ENCODE measurements around the gene FER. TPM values are rescaled to one million over a fixed set of nuclear protein-coding genes. Genes with fewer than 3 reads are reported as not detected.
"Not testable (repeated sequence)": the region's sequence is repeated elsewhere in the genome, so short reads cannot be mapped to it uniquely, and the experiment has no call there.

The FER gene
- total RNA-seq, 2 donors from 2014 or later, result 9.5 to 9.9 TPM

- Mint-ChIP-seq H3K4me3 (no peak overlapping the region), H3K4me1 (no peaks in the 10 kb centered on the region), H3K27me3 (no peaks in the 10 kb centered on the region), H3K9me3 (no peaks in the 10 kb centered on the region), H3K36me3 (ENCODE audit: low read depth) (no peaks in the 10 kb centered on the region), H3K27ac (no peak overlapping the region)
- no peak for ATAC-seq (replicated peaks)
Observed at GRCh38 chr5:109167586-109167985, 419.9 kb downstream of the FER start.

DNA sequence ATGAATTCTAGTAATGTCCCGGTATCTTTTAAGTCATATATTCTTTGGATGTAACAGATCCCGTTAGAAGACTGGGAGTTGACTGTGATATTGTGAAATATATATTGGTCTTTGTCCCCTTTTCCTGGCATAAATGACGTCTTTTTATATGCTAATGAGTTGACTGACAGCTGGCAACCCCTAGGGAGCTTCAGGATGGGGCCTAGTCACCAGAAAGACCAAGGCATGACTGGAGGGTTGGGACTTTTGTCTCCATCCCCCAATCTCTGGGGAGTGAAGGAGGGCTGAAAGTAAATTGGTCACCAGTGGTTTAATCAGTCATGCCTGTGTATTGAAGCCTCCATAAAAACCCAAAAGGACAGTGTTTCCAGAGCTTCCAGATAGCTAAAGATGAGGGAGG is 420.5 kb downstream of the FER start:
- H3K4me3 Mint-ChIP-seq, result no peak overlapping the region
- H3K27ac Mint-ChIP-seq, result no peak overlapping the region
- no peaks in the 10 kb centered on the region for H3K4me1 Mint-ChIP-seq
- no peaks in the 10 kb centered on the region for H3K36me3 Mint-ChIP-seq (ENCODE audit: low read depth)
- no peaks in the 10 kb centered on the region for H3K9me3 Mint-ChIP-seq
- H3K27me3 Mint-ChIP-seq, result no peaks in the 10 kb centered on the region
- ATAC-seq (replicated peaks), result no peak

- H3K36me3 Mint-ChIP-seq (ENCODE audit: low read depth), result no peaks in the 10 kb centered on the region
- no peak for ATAC-seq (replicated peaks)
- H3K4me3 Mint-ChIP-seq, result no peak overlapping the region
Observed at GRCh38 chr5:109170629-109171350, 423.1 kb downstream of the FER start.

GRCh38 chr5:109171437-109172073 is 423.9 kb downstream of the FER start:
- H3K27ac Mint-ChIP-seq, result not testable (repeated sequence)

More at GRCh38 chr5:109170629-109171350, 423.1 kb downstream of the FER start:
- no peaks in the 10 kb centered on the region for H3K27me3 Mint-ChIP-seq
- H3K4me1 Mint-ChIP-seq, result no peaks in the 10 kb centered on the region
- H3K27ac Mint-ChIP-seq, result no peak overlapping the region
- H3K9me3 Mint-ChIP-seq, result no peaks in the 10 kb centered on the region

DNA sequence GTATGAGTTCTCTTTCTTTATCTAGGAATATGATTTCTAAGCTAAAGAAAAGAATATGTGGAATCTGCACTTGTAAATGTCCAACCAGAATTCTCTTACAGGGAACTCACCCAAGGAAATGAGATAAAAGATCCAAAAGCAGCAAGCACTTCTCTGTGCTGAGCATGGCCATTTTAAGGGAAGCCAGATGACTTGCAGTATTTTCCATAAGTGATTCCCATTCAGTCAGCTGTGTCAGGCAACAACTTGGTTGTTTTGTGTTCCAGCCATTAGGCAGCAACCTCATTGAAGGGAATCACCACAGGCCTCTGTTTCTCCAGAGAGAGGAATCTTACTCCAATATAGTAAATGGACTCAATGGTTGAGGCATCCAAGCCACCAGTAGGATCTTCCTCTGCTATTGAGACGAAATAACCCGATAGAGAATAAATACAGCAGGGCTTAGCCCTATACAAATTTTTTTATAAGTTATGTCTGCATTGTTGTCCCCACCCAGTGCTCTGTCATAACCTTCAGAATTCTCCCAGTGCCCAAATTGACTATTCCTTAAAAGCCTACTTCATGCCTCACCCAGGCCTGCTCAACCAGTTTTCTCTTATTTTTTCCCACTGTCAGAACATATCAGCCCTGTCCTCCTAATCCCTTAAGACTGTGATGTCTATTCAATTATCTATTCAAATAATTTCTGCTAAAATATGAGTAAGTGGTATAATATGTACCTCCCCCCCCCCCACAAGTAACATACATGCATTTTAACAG is 425.5 kb downstream of the FER start:
- H3K9me3 Mint-ChIP-seq, result no peaks in the 10 kb centered on the region
- H3K4me3 Mint-ChIP-seq, result no peak overlapping the region
- no peak overlapping the region for H3K27ac Mint-ChIP-seq
- H3K36me3 Mint-ChIP-seq (ENCODE audit: low read depth), result no peaks in the 10 kb centered on the region
- ATAC-seq (replicated peaks), result no peak
- H3K4me1 Mint-ChIP-seq, result no peaks in the 10 kb centered on the region
- no peaks in the 10 kb centered on the region for H3K27me3 Mint-ChIP-seq

More at GRCh38 chr5:109171437-109172073, 423.9 kb downstream of the FER start:
- H3K4me1 Mint-ChIP-seq; H3K4me3 Mint-ChIP-seq; H3K27me3 Mint-ChIP-seq; H3K9me3 Mint-ChIP-seq; H3K36me3 Mint-ChIP-seq (ENCODE audit: low read depth); ATAC-seq (replicated peaks): not testable (repeated sequence)

DNA sequence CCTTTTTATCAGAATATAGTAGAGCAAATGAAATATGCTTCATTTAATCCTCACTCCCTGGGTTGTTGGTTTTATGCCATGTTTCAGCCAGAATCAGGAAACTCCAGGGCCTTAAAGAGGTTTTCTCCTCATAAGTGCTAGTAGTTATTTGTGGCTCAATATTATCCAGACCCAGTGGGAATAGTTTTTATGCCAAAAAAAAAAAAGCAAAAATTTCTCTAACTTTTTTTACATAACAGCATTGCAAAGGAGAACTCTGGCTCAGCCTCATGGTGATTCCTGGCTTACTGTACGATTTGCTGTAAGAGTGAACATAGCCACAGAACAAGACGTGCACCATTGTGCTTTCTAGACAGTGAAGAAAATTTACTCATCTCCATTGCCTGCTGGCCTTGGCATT is 429.5 kb downstream of the FER start:
- no peak overlapping the region for H3K4me3 Mint-ChIP-seq
- no peak for ATAC-seq (replicated peaks)
- H3K36me3 Mint-ChIP-seq (ENCODE audit: low read depth), result no peaks in the 10 kb centered on the region
- no peaks in the 10 kb centered on the region for H3K9me3 Mint-ChIP-seq
- H3K4me1 Mint-ChIP-seq, result no peaks in the 10 kb centered on the region
- no peak overlapping the region for H3K27ac Mint-ChIP-seq
- H3K27me3 Mint-ChIP-seq, result no peaks in the 10 kb centered on the region

GRCh38 chr5:109177782-109178181 is 430.1 kb downstream of the FER start:
- Mint-ChIP-seq H3K36me3 (ENCODE audit: low read depth) (no peaks in the 10 kb centered on the region), H3K27ac (no peak overlapping the region), H3K9me3 (no peaks in the 10 kb centered on the region), H3K27me3 (no peaks in the 10 kb centered on the region), H3K4me3 (no peak overlapping the region), H3K4me1 (no peaks in the 10 kb centered on the region)
- no peak for ATAC-seq (replicated peaks)

- Mint-ChIP-seq H3K4me3 (no peak overlapping the region), H3K9me3 (no peaks in the 10 kb centered on the region), H3K27ac (no peak overlapping the region), H3K36me3 (ENCODE audit: low read depth) (no peaks in the 10 kb centered on the region), H3K4me1 (no peaks in the 10 kb centered on the region), H3K27me3 (no peaks in the 10 kb centered on the region)
- ATAC-seq (replicated peaks), result no peak
Observed at GRCh38 chr5:109180668-109181067, 433.0 kb downstream of the FER start.

GRCh38 chr5:109186759-109187158 is 439.1 kb downstream of the FER start:
- H3K4me3 Mint-ChIP-seq, result no peak overlapping the region
- ATAC-seq (replicated peaks), result no peak
- H3K36me3 Mint-ChIP-seq (ENCODE audit: low read depth), result no peaks in the 10 kb centered on the region
- H3K4me1 Mint-ChIP-seq, result peaks cover 4% of the 10 kb centered on the region
- no peak overlapping the region for H3K27ac Mint-ChIP-seq
- H3K9me3 Mint-ChIP-seq, result no peaks in the 10 kb centered on the region
- H3K27me3 Mint-ChIP-seq, result no peaks in the 10 kb centered on the region

DNA sequence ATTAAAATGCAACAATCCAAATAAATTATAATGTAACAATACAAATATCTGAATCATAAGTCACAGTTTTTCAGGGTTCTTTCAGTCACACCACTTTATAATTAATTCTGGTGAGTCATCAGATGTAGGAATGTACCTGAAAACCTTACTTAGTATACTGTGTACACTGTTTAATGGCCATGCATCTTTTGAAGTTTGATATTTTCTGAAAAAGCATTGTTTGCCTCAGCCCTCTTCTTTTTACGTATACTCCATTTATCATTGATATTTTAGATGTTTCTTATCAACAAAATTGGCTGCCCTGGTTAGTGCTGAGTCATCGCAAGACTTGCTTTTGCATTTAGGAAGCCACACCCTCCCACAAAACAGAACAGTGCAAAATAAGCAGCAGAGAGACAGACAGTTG is 443.5 kb downstream of the FER start:
- Mint-ChIP-seq H3K9me3 (no peaks in the 10 kb centered on the region), H3K27me3 (no peaks in the 10 kb centered on the region), H3K4me1 (peaks cover 4% of the 10 kb centered on the region), H3K4me3 (peak overlapping the region; percentile 11), H3K27ac (peak overlapping the region; percentile 29), H3K36me3 (ENCODE audit: low read depth) (no peaks in the 10 kb centered on the region)
- ATAC-seq (replicated peaks), result no peak

DNA sequence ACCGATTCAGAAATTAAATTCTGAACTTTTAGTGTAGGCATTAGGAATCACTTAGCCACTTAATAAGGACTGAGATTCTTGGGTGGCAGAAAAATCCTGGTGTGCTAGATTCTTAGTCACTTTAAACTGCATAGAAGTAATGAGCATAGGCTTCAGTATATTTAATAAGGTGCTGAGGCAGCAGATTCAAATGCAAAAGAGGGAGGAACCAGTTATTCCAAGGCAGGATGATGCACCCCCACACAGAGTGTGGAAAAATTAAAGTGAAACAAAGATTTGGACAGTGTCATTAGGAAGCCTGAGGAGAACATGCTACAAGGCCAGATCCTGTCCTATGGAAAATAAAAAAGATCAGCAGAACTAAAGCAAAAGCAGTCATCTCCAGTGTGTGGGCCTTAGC is 444.3 kb downstream of the FER start:
- Mint-ChIP-seq H3K36me3 (ENCODE audit: low read depth) (no peaks in the 10 kb centered on the region), H3K9me3 (no peaks in the 10 kb centered on the region), H3K27ac (no peak overlapping the region), H3K27me3 (no peaks in the 10 kb centered on the region), H3K4me3 (no peak overlapping the region), H3K4me1 (peaks cover 4% of the 10 kb centered on the region)
- no peak for ATAC-seq (replicated peaks)

DNA sequence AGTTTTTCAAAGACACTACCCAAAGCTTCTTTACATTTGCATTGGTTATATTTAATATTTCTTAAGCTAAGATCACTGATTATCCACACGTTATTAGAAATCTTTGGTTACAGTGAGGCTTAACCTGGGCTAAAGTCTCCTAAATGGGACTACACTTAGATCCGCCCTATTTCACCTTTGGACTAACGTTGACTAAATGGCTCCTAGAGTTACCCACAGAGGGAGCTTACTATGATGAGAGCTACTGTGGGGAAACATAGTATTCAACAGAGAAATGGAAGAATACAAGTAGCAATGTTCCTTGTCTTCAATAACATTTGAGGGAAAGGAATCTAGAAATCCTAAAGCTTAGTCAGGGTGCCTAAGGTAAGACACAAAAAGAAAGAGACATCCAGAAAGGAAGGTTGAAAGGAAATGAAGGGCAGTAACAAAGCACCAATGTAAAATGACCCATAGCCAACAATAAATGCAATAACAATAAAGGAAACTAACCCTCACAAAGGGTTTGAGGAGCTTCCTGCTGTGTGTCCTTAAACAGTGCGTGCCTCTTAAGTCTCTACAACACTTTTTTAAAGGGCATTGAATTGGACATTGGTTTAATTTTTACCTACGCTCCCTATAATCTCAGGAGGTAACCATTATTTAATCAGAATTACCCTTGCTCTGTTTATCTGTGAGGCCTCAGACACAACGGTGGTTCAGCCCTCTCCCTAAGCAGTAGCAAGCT is 445.0 kb downstream of the FER start:
- Mint-ChIP-seq H3K36me3 (ENCODE audit: low read depth) (no peaks in the 10 kb centered on the region), H3K4me1 (peaks cover 4% of the 10 kb centered on the region), H3K9me3 (no peaks in the 10 kb centered on the region), H3K4me3 (no peak overlapping the region), H3K27ac (no peak overlapping the region), H3K27me3 (no peaks in the 10 kb centered on the region)
- ATAC-seq (replicated peaks), result no peak

GRCh38 chr5:109195667-109196066 is 448.0 kb downstream of the FER start:
- no peak overlapping the region for H3K27ac Mint-ChIP-seq
- no peak for ATAC-seq (replicated peaks)
- peaks cover 4% of the 10 kb centered on the region for H3K4me1 Mint-ChIP-seq
- no peak overlapping the region for H3K4me3 Mint-ChIP-seq
- no peaks in the 10 kb centered on the region for H3K36me3 Mint-ChIP-seq (ENCODE audit: low read depth)
- H3K9me3 Mint-ChIP-seq, result no peaks in the 10 kb centered on the region
- H3K27me3 Mint-ChIP-seq, result peaks cover 4% of the 10 kb centered on the region

DNA sequence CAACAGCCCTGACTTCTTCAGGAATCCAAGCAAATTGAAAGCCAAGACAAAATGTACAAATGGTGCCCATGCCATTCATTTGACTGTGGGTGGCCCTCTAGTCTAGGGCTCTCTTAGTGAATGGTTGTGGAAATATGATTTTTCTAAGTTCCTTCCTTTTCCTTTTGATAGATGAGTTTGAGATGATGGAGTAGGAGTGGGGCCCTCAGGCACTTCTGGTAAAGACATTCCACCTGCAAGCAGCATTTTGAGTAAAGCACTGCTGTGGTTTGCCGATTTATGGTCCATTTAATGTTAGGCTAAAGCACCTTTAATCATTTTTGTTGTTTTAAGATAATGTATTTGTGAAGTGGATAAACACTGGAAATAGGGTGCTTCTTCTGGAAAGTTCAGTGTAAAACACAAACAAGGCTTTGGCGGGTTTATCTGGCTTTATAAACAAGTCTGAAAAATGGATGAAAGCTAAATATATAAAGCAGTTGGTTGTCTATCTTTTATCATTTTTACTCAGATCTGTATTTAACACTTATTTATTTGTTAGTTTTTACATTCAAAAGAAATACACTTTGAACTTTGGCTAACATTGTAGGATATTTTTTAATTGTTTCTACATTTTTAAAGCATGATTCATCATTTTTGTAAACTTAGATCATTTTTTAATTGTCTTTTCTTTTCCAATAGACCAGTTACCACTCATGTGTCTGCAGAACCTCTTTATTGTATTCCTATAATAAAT is 448.6 kb downstream of the FER start:
- no peak overlapping the region for H3K4me3 Mint-ChIP-seq
- no peak overlapping the region for H3K27ac Mint-ChIP-seq
- no peak for ATAC-seq (replicated peaks)
- no peaks in the 10 kb centered on the region for H3K36me3 Mint-ChIP-seq (ENCODE audit: low read depth)
- H3K27me3 Mint-ChIP-seq, result peaks cover 4% of the 10 kb centered on the region
- peaks cover 2% of the 10 kb centered on the region for H3K4me1 Mint-ChIP-seq
- H3K9me3 Mint-ChIP-seq, result no peaks in the 10 kb centered on the region

Data from activated T-helper 17 cell treated with anti-CD3 and anti-CD28 coated beads, Interleukin-2, amount 50 U/mL, for 72 hours (primary cell).